GM10248 (cell line): ENCODE data around the gene LTBP1.
A peak's percentile ranks its signal among the peaks of the same experiment; 100 is the strongest.
"Not testable (repeated sequence)": the region's sequence is repeated elsewhere in the genome, so short reads cannot be mapped to it uniquely, and the experiment has no call there.

Source experiments
- CTCF ChIA-PET: fragments of 300-600 bp; sonication (Branson Sonifier 250); formaldehyde crosslinking; extraction: SDS; loops from one replicate; lab custom pipeline; 2021; ENCODE audit warnings: antibody characterized with exemption; lab: Yijun Ruan, JAX
- POLR2A ChIA-PET: fragments of 350-650 bp; sonication (Branson Sonifier 250); formaldehyde crosslinking; extraction: SDS; loops from one replicate; lab custom pipeline; 2020; ENCODE audit warnings: antibody characterized with exemption; lab: Yijun Ruan, JAX
- DNase-seq: peaks from one replicate; pipeline ENCODE4 v3.0.0; 2012; ENCODE audit errors: extremely low spot score
- CTCF ChIP-seq: IDR thresholded peaks from 2 replicates; pipeline ENCODE4 v1.5.1; 2012; ENCODE audit warnings: mild to moderate bottlenecking, low read depth; ENCODE audit errors: extremely low read depth, missing control alignments, control extremely low read depth

Gene LTBP1

GRCh38 chr2:33384599-33384961, 437.8 kb downstream of the LTBP1 start:
- ChIA-PET POLR2A (no interaction called here), CTCF (interaction anchor here (3.9 to 4.0 kb wide), 2 partner anchors 11 to 12 kb away, joined by 14 read pairs; no protein-coding TSS in a partner anchor)
- no peak for TF ChIP-seq CTCF
- DNase-seq, result no peak

DNA sequence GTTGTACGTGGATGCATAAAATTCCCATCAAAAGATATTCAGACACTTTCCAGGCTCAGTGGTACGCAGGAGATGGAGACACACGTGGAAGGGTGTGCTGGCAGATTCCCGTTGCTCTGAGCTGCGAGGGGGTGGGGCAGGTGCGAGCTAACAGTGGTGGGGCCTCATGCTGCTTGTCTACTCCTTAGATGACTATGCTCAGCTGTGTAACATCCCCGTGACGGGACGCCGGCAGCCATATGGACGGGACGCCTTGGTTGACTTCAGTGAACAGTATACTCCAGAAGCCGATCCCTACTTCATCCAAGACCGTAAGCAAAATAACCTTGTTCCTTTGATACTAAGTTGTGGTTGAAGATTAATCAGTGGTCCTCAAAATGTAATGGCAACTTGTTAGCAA, 442.2 kb downstream of the LTBP1 start:
- ChIA-PET POLR2A (no interaction called here), CTCF (interaction anchor here (0.9 to 1.8 kb wide), 4 partner anchors 17 to 620 kb away, joined by 3 to 8 read pairs (median 4); no protein-coding TSS in a partner anchor)
- TF ChIP-seq CTCF, result no peak
- DNase-seq, result no peak

GRCh38 chr2:33389695-33390094, 442.9 kb downstream of the LTBP1 start:
- CTCF ChIA-PET, POLR2A ChIA-PET, DNase-seq: not testable (repeated sequence)

DNA sequence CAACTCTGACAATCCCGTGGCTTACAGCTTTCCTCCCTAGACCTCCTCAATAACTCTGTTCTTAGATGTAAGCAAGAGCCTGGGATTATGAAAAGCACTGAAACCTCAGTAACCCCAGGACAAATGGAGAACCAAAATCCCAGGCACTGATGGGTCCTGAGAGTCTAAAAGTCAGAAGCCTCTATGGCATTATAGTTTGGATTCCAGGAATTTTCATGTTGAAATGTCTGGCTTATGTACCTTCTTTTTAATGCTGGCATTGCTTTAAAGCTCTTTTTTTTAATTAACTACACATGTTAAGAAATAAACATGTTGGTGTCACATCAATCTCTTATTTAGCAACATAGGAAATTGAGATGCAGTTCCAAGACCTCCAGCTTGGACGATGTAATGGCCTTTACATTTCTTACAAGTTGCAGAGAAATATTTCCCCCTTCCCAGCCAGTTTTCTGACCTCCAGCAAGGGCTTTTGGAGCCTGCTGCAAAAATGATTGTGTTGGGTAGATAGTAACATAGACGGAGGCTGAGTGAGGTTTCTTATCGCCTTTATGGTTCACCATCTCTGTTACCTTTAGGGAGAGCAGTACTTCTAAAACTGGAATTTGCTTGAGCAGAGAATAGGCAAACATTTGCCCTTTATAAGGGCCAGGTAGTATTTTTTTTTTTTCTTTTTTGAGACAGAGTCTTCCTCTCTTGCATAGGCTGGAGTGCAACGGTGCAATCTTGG, 444.9 kb downstream of the LTBP1 start:
- ChIA-PET POLR2A (no interaction called here), CTCF (no interaction called here)
- no peak for TF ChIP-seq CTCF
- DNase-seq, result no peak

GRCh38 chr2:33392366-33392765, 445.6 kb downstream of the LTBP1 start:
- DNase-seq, result no peak
- no peak for TF ChIP-seq CTCF
- ChIA-PET CTCF (no interaction called here), POLR2A (no interaction called here)

- no peak for TF ChIP-seq CTCF
- no peak for DNase-seq
- CTCF ChIA-PET, result interaction anchor here (1.1 to 2.1 kb wide), 4 partner anchors 12 to 187 kb away, joined by 3 to 14 read pairs (median 4); no protein-coding TSS in a partner anchor
- POLR2A ChIA-PET, result no interaction called here
Measured at GRCh38 chr2:33395034-33395433, 448.3 kb downstream of the LTBP1 start.

DNA sequence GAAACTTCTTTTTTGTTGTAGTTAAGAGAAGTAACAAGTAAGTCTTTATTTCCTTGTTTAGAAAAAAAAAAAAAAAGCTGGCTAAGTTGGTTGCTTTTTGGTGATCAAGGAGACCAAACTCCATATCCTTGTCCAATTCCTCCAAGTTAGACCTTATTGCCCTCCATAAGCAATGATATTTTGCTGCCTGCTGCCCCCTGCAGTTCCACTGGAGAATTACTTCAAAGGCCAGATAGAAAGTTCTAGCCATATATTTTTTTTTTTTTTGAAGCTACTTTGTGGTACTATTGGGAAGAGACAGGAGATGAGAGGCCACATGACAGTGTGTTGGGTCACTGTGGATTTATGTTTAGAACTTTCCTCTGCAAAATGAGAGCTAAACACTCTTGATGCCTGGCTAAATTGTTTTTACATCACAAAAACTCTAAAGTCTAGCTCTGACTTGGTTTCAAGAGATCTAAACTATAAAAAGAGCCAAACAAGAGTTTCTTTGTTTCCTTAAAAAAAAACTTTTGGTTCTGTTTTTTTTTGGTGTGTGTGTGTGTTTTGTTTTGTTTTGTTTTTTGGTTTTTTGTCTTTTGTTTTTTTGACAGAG, 449.0 kb downstream of the LTBP1 start:
- POLR2A ChIA-PET, result no interaction called here
- DNase-seq, result peak; percentile 35
- peak; percentile 50 for TF ChIP-seq CTCF
- CTCF ChIA-PET, result interaction anchor here (0.9 to 2.1 kb wide), 5 partner anchors 10 to 186 kb away, joined by 3 to 14 read pairs (median 3); no protein-coding TSS in a partner anchor
